IPS-18c (cell line): ENCODE measurements around the gene HNRNPAB.
"Not testable (repeated sequence)": the region's sequence is repeated elsewhere in the genome, so short reads cannot be mapped to it uniquely, and the experiment has no call there.

Source experiments
- H3K4me3 ChIP-seq: 2 replicates; pipeline ENCODE4 v1.7.0; 2013; ENCODE audit warnings: low read depth, mild to moderate bottlenecking, low read length, moderate library complexity; ENCODE audit not compliant: insufficient read depth
- H3K9me3 ChIP-seq: one replicate; pipeline ENCODE4 v1.6.1; 2013; ENCODE audit warnings: mild to moderate bottlenecking, low read length, moderate library complexity; ENCODE audit not compliant: control insufficient read depth, insufficient read depth

HNRNPAB gene

DNA sequence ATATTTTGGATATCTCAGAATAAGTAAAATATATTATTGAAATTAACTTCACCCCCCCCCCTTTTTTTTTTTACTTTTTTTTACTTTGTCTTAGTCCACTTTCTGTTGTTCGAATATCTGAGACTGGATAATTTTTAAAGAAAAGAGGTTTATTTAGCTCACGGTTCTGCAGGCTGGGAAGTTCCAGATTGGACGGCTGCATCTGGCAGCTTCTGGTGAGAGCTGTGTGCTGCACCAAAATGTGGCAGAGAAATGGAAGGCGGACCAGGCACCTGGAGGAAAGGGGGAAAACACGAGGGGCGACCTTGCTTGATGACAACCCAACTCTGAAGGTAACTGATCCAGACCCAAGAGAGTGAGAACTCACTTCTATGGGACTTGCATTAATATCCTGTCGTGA is 11.5 kb upstream of the HNRNPAB start:
- H3K9me3 ChIP-seq: peaks cover 4% of the 10 kb centered on the region
- H3K4me3 ChIP-seq: no peak overlapping the region

DNA sequence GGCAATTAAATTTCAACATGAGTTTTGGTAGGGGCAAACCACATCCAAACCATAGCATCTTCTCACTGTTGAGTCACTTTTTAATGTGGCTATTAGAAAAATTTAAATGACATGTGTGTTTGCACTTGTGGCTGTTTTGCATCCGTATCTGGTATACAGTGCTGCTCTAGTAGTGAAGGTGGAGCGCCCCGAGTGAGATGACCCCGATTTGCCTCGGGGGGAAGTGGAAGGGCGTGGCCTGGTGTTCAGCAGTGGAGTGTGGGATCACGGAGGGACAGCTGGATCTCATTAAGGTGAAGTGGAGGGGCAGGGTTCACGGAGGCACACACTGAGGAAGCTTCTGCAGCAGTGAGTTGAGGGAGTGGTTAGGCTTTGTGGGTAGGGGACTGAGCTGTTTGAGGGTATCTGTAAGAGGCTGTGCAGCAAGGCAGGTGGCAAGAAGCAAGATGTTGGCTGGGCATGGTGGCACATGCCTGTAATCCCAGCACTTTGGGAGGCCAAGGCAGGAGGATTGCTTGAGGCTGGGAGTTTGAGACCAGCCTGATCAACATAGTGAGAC is 11.0 kb upstream of the HNRNPAB start:
- peaks cover 4% of the 10 kb centered on the region for H3K9me3 ChIP-seq
- H3K4me3 ChIP-seq: no peak overlapping the region

- Histone ChIP-seq H3K4me3 (no peak overlapping the region), H3K9me3 (peaks cover 4% of the 10 kb centered on the region)
These were observed 10.3 kb upstream of the HNRNPAB start for GRCh38 chr5:178194026-178194425.

- H3K4me3 ChIP-seq: no peak overlapping the region
These were observed 8.0 kb upstream of the HNRNPAB start for GRCh38 chr5:178196281-178196812.

GRCh38 chr5:178196986-178197385 is 7.3 kb upstream of the HNRNPAB start:
- Histone ChIP-seq H3K9me3 (peaks cover 4% of the 10 kb centered on the region), H3K4me3 (no peak overlapping the region)

More at GRCh38 chr5:178196281-178196812, 8.0 kb upstream of the HNRNPAB start:
- peaks cover 4% of the 10 kb centered on the region for H3K9me3 ChIP-seq

GRCh38 chr5:178198151-178198550 is 6.2 kb upstream of the HNRNPAB start:
- not testable (repeated sequence) for H3K9me3 ChIP-seq, H3K4me3 ChIP-seq

DNA sequence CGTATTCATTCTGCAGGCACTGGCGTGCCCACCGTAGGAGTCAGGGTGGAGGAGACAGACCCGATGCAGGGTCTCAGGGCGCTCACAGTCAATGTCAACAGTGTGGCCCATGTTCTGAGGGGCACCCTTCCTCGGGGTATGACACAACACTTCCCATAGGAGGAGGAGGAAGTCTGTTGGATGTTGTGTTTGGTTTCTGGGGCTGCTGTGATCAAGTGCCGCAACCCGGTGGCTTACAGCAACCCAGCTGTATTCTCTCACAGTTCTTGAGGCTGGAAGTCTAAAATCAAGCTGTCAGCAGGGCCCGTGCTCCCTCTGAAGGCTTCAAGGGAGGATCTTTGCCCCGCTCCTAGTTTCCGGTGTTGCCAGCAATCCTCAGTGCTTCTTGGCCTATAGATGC is 5.6 kb upstream of the HNRNPAB start:
- H3K4me3 ChIP-seq: no peak overlapping the region
- H3K9me3 ChIP-seq: no peaks in the 10 kb centered on the region

- Histone ChIP-seq H3K9me3 (no peaks in the 10 kb centered on the region), H3K4me3 (no peak overlapping the region)
These were observed 4.5 kb upstream of the HNRNPAB start for GRCh38 chr5:178199581-178200434.

DNA sequence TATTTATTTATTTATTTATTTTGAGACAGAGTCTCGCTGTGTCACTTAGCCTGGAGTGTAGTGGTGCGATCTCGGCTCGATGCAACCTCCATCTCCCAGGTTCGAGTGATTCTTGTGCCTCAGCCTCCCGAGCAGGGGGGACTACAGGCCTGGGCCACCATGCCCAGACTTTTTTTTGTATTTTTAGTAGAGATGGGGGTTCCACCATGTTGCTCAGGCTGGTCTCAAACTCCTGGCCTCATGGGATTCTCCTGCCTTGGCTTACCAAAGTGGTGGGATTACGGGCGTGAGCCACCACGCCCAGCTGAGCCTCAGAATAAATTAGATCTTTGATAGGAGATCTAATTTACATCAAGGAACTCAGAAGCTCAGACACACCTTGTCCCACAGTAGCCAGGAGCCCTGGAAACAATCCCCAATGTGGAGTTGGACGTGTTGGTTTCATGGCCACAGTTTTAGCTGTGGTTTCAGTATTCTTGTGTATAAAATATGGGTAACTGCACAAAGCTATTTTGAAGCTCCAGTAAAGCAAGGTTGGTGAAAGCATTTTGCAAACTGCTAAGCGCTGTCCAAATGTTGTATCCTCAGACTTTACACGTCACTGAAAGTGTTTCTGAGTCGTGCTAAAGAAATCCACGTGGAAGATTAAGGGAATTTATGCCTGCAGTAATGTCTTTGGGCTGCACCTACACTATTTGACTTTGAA is 3.0 kb upstream of the HNRNPAB start:
- no peak overlapping the region for H3K4me3 ChIP-seq
- no peaks in the 10 kb centered on the region for H3K9me3 ChIP-seq

GRCh38 chr5:178201927-178202235 is 2.5 kb upstream of the HNRNPAB start:
- Histone ChIP-seq H3K4me3 (no peak overlapping the region), H3K9me3 (no peaks in the 10 kb centered on the region)

- no peak overlapping the region for H3K4me3 ChIP-seq
- no peaks in the 10 kb centered on the region for H3K9me3 ChIP-seq
These were observed 1.8 kb upstream of the HNRNPAB start for GRCh38 chr5:178202541-178202940.

GRCh38 chr5:178203670-178204181 is 607 bp upstream of the HNRNPAB start:
- no peaks in the 10 kb centered on the region for H3K9me3 ChIP-seq
- peak overlapping the region; percentile 97 for H3K4me3 ChIP-seq

GRCh38 chr5:178204935-178205748 is 809 bp downstream of the HNRNPAB start:
- no peaks in the 10 kb centered on the region for H3K9me3 ChIP-seq
- peak overlapping the region; percentile 97 for H3K4me3 ChIP-seq

- Histone ChIP-seq H3K9me3 (no peaks in the 10 kb centered on the region), H3K4me3 (peak overlapping the region; percentile 97)
These were observed 1.4 kb downstream of the HNRNPAB start for GRCh38 chr5:178205749-178206047.

DNA sequence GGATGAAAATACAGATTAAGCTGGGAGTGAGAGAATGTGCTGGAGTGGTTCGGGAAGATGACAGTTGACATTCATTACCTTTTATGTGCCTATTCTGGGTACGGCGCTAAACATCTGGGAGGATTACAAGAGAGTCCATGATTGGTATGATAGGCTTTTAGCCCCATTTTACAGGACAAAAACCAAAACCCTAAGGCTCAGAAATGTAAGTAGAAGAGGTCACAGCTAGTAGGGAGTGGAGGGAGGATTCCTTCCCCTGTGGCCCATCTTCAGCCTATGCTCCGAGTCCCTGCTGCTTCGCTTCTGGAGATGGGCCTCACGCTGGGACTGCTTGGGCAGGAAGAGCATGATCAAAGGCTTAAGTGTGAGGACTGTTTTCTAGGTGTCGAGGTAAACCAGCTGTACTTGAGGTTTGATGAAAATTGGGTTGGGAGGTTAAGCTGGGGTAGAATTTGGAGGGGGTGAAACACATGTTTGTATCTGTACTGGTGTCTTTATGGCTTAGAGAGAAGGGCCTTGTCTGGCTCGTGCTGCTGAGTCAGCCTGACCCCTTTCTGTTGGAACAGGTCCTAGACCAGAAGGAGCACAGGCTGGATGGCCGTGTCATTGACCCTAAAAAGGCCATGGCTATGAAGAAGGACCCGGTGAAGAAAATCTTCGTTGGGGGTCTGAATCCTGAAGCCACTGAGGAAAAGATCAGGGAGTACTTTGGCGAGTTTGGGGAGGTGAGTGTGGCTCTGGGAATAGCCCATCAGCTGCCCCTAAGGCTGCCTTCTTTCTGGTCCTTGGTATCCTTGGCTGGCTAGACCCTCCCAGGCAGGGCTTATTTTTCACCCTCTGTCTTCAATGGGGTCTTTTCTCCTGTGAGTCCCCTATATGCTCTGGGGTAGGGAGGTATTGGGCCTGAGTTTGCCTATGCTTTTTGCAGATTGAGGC is 2.1 kb downstream of the HNRNPAB start:
- peak overlapping the region; percentile 97 for H3K4me3 ChIP-seq
- no peaks in the 10 kb centered on the region for H3K9me3 ChIP-seq

DNA sequence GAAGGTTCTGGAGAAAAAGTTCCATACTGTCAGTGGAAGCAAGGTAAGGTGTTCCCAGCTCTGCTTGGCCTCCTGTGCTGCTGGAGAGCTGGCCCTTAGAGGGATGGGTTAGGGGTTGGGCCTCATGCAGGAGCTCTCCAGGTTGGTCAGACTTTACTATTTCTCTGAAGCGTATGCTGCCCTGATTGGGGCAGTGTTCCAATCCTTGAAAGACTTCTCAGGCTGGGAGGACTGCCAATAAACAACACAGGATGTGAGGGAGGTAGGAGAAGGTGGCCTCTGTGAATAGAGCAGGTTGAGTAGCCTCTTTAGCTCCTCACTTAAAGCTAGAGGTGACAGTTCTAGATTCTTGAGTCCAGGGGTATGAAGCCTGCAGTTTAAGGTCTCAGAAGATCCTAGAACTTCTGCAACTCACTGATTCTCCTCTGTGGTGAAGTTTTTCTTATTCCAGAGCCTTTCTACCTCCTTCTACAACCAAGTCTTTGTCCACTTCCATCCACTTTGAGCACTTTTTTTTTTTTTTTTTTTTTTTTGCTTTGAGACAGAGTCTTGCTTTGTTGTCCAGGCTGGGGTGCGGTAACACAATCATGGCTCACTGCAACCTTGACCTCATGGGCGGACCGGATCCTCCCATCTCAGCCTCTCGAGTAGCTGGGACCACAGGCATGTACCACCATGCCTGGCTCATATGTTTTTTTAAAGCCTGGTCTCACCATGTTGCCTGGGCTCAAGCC is 3.0 kb downstream of the HNRNPAB start:
- no peaks in the 10 kb centered on the region for H3K9me3 ChIP-seq
- peak overlapping the region; percentile 97 for H3K4me3 ChIP-seq
